Endothelial cell of umbilical vein (primary cell): Measurements from ENCODE around the gene BRSK1.

Source experiments
- EZH2 ChIP-seq: IDR thresholded peaks from 2 replicates; pipeline ENCODE4 v1.6.1; 2012; ENCODE audit warnings: borderline replicate concordance, low read depth, mild to moderate bottlenecking, moderate library complexity, low read length, inconsistent platforms; ENCODE audit not compliant: severe bottlenecking
- FOS ChIP-seq: IDR thresholded peaks from 2 replicates; pipeline ENCODE4 v1.6.1; 2011; ENCODE audit warnings: mild to moderate bottlenecking, low read length, moderate library complexity, borderline replicate concordance; ENCODE audit not compliant: insufficient read depth
- GATA2 ChIP-seq: IDR thresholded peaks from 2 replicates; pipeline ENCODE4 v1.7.0; 2011; ENCODE audit warnings: low read depth, mild to moderate bottlenecking, moderate library complexity, mixed read lengths, low read length; ENCODE audit not compliant: insufficient read length, insufficient read depth
- MAX ChIP-seq: IDR thresholded peaks from 2 replicates; pipeline ENCODE4 v1.6.1; 2011; ENCODE audit not compliant: insufficient read depth, insufficient read length
- MYC ChIP-seq: IDR thresholded peaks from one replicate; pipeline ENCODE4 v1.6.1; 2011; ENCODE audit warnings: mild to moderate bottlenecking, low read depth, low read length
- POLR2A ChIP-seq: IDR thresholded peaks from 2 replicates; pipeline ENCODE4 v1.6.1; 2012; ENCODE audit warnings: low read depth, mild to moderate bottlenecking, control low read depth, low read length
- POLR2AphosphoS5 ChIP-seq: IDR thresholded peaks from 2 replicates; pipeline ENCODE4 v1.6.1; 2012; ENCODE audit warnings: low read depth, mild to moderate bottlenecking, control low read depth, low read length, moderate library complexity; ENCODE audit not compliant: insufficient read depth
- TF ChIP-seq, protein P1 (sequence below), 2 donors: IDR thresholded peaks; 1 replicate in 1 of 2; 2 replicates in 1 of 2; pipeline ENCODE4 v1.5.1; 2011; ENCODE audit warnings: low read length in 2 of 2, mild to moderate bottlenecking in 2 of 2, moderate library complexity in 2 of 2, control low read depth in 1 of 2, inconsistent platforms in 1 of 2, low read depth in 1 of 2; ENCODE audit not compliant: insufficient read depth in 1 of 2; ENCODE audit errors: extremely low read depth in 1 of 2

DNA sequence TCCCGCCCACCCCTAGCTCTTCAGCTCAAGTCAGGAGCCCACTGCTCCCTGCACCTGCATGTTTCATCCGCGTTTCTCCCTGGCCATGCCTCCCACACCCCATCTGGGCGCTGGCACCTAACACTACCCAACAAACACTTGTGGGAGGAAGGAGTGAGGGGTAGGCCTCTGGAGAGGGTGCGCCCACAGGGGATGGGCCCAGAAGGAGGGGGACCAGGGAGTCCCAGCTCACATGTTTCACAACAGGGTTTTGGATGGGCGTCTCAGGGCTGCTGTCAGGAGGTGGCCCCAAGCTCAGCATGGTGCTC, 43.1 kb upstream of the BRSK1 start:
- TF ChIP-seq, protein P1, sequence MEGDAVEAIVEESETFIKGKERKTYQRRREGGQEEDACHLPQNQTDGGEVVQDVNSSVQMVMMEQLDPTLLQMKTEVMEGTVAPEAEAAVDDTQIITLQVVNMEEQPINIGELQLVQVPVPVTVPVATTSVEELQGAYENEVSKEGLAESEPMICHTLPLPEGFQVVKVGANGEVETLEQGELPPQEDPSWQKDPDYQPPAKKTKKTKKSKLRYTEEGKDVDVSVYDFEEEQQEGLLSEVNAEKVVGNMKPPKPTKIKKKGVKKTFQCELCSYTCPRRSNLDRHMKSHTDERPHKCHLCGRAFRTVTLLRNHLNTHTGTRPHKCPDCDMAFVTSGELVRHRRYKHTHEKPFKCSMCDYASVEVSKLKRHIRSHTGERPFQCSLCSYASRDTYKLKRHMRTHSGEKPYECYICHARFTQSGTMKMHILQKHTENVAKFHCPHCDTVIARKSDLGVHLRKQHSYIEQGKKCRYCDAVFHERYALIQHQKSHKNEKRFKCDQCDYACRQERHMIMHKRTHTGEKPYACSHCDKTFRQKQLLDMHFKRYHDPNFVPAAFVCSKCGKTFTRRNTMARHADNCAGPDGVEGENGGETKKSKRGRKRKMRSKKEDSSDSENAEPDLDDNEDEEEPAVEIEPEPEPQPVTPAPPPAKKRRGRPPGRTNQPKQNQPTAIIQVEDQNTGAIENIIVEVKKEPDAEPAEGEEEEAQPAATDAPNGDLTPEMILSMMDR (IDR thresholded peaks at IDR 0.05; ENCODE audit: extremely low read depth in 1 of 2, insufficient read depth in 1 of 2, low read depth in 1 of 2, low read length in 2 of 2): no peak
- TF ChIP-seq POLR2AphosphoS5 (no peak), POLR2A (no peak), MYC (no peak), EZH2 (no peak), MAX (no peak), FOS (no peak), GATA2 (no peak)
